Naive thymus-derived CD4-positive, alpha-beta T cell (primary cell): ENCODE data around the gene SLIT3. TPM values are rescaled to one million over a fixed set of nuclear protein-coding genes. Genes with fewer than 3 reads are reported as not detected.

Experiments used
- ATAC-seq: fragments of 150-1000 bp; cut with Tn5 transposase; 2 replicates; pipeline ENCODE4 v1.10.0; 2021; ENCODE audit warnings: mild to moderate bottlenecking, moderate library complexity
- CTCF ChIA-PET: fragments of 350-600 bp; sonication (Branson Sonifier 250); formaldehyde crosslinking; loops from one replicate; lab custom pipeline; 2021; ENCODE audit warnings: antibody characterized with exemption; lab: Charles Lee
- POLR2A ChIA-PET: fragments of 350-600 bp; sonication (Branson Sonifier 250); formaldehyde crosslinking; loops from one replicate; lab custom pipeline; 2021; ENCODE audit warnings: antibody characterized with exemption, inconsistent platforms; lab: Charles Lee
- DNase-seq, 9 donors: peaks; one replicate each; pipeline versions ENCODE4 v3.0.0 to v3.0.0-alpha.2; 2020 to 2022; ENCODE audit warnings: mixed read lengths in 1 of 9
- H3K27ac ChIP-seq: one replicate; pipeline ENCODE4 v1.7.0; 2013; ENCODE audit warnings: mild to moderate bottlenecking, low read depth, low read length, moderate library complexity
- H3K27me3 ChIP-seq, 2 donors: one replicate each; pipeline ENCODE4 v1.7.0; 2013; ENCODE audit warnings: low read length in 2 of 2, mild to moderate bottlenecking in 2 of 2, moderate library complexity in 2 of 2; ENCODE audit not compliant: control insufficient read depth in 2 of 2, insufficient read depth in 2 of 2
- H3K36me3 ChIP-seq, 3 experiments: 1 replicate in 2 of 3; 2 replicates in 1 of 3; pipeline ENCODE4 v1.7.0; 2013; ENCODE audit warnings: low read length in 3 of 3, mild to moderate bottlenecking in 3 of 3, moderate library complexity in 1 of 3; ENCODE audit not compliant: insufficient read depth in 3 of 3, control insufficient read depth in 2 of 3
- H3K4me1 ChIP-seq, 2 donors: one replicate each; pipeline ENCODE4 v1.7.0; 2013; ENCODE audit warnings: low read length in 2 of 2, mild to moderate bottlenecking in 2 of 2, moderate library complexity in 1 of 2; ENCODE audit not compliant: control insufficient read depth in 2 of 2, insufficient read depth in 2 of 2
- H3K4me3 ChIP-seq: 2 replicates; pipeline ENCODE4 v1.7.0; 2013; ENCODE audit warnings: mild to moderate bottlenecking, low read length
- H3K9me3 ChIP-seq, 3 experiments: 1 replicate in 2 of 3; 2 replicates in 1 of 3; pipeline ENCODE4 v1.7.0; 2013; ENCODE audit warnings: low read length in 3 of 3; ENCODE audit not compliant: control insufficient read depth in 2 of 3
- H3K27ac Mint-ChIP-seq, 9 donors: one replicate each; pipeline ENCODE4 v1.8.0; 2020 to 2022; ENCODE audit warnings: mixed read lengths in 9 of 9, mild to moderate bottlenecking in 8 of 9, moderate library complexity in 5 of 9, inconsistent platforms in 2 of 9
- H3K27me3 Mint-ChIP-seq, 5 donors: one replicate each; pipeline ENCODE4 v1.8.0; 2021 to 2022; ENCODE audit warnings: mixed read lengths in 5 of 5, mild to moderate bottlenecking in 1 of 5
- H3K36me3 Mint-ChIP-seq, 5 donors: one replicate each; pipeline ENCODE4 v1.8.0; 2020 to 2022; ENCODE audit warnings: mixed read lengths in 5 of 5, mild to moderate bottlenecking in 3 of 5, inconsistent platforms in 1 of 5
- H3K4me1 Mint-ChIP-seq, 7 donors: one replicate each; pipeline ENCODE4 v1.8.0; 2020 to 2022; ENCODE audit warnings: mixed read lengths in 7 of 7, mild to moderate bottlenecking in 3 of 7, inconsistent platforms in 1 of 7
- H3K4me3 Mint-ChIP-seq, 10 donors: one replicate each; pipeline ENCODE4 v1.8.0; 2020 to 2022; ENCODE audit warnings: mild to moderate bottlenecking in 10 of 10, mixed read lengths in 10 of 10, moderate library complexity in 6 of 10, inconsistent platforms in 2 of 10
- H3K9me3 Mint-ChIP-seq, 11 donors: one replicate each; pipeline ENCODE4 v1.8.0; 2020 to 2022; ENCODE audit warnings: mixed read lengths in 11 of 11, mild to moderate bottlenecking in 4 of 11, inconsistent platforms in 1 of 11, moderate library complexity in 1 of 11
- intact Hi-C, 2 donors: fragments of 100-400 bp; cut with micrococcal nuclease; formaldehyde crosslinking; loops; one replicate each; pipeline ENCODE4 v1.15.1; 2023
- polyA plus RNA-seq, 2 donors: library from polyadenylated mRNA; unstranded; fragments of 300-500 nt; fragmentation: Illumina TruSeq; gene quantifications; one replicate each; pipeline ENCODE4 v1.2.3, GENCODE V29; 2021
- total RNA-seq, 6 experiments: library from RNA in 5 of 6; stranded (reverse) in 5 of 6; gene quantifications; 1 replicate in 5 of 6; 2 replicates in 1 of 6; pipeline ENCODE4 v1.2.3 and lab custom pipeline; 2021 to 2026

SLIT3 gene
- total and polyA plus RNA-seq, 7 experiments from 2014 or later = 0.34 TPM; not detected in 6

GRCh38 chr5:168936511-168936910 lies 364.4 kb downstream of the SLIT3 start:
- ChIA-PET POLR2A (no interaction called here), CTCF (interaction anchor here (0.6 kb wide), 1 partner anchor 187 kb away, joined by 3 read pairs; no protein-coding TSS in a partner anchor)
- Histone ChIP-seq H3K4me1 (no peaks in the 10 kb centered on the region), H3K27ac (no peak overlapping the region), H3K9me3 (no peaks in the 10 kb centered on the region), H3K4me3 (no peak overlapping the region), H3K36me3 (no peaks in the 10 kb centered on the region), H3K27me3 (no peaks in the 10 kb centered on the region)
- intact Hi-C loops = no loop called here
- ATAC-seq (no peak), DNase-seq (no peak)
- Mint-ChIP-seq H3K4me1 (peaks cover 0 to 3% (median 0%) of the 10 kb centered on the region in 7 donors), H3K36me3 (no peaks in the 10 kb centered on the region), H3K9me3 (peaks cover 0 to 2% (median 0%) of the 10 kb centered on the region in 11 donors), H3K27ac (no peak overlapping the region), H3K4me3 (no peak overlapping the region), H3K27me3 (peaks cover 4 to 18% (median 13%) of the 10 kb centered on the region in 5 donors)

- ChIA-PET CTCF (no interaction called here), POLR2A (no interaction called here)
- H3K9me3 ChIP-seq = no peaks in the 10 kb centered on the region
- Mint-ChIP-seq H3K9me3 (peaks cover 0 to 2% (median 0%) of the 10 kb centered on the region in 11 donors), H3K36me3 (no peaks in the 10 kb centered on the region), H3K27ac (no peak overlapping the region), H3K27me3 (peaks cover 4 to 24% (median 21%) of the 10 kb centered on the region in 5 donors), H3K4me1 (peaks cover 0 to 3% (median 0%) of the 10 kb centered on the region in 7 donors), H3K4me3 (no peak overlapping the region)
- H3K27me3 ChIP-seq = no peaks in the 10 kb centered on the region
- no peaks in the 10 kb centered on the region for H3K36me3 ChIP-seq
- H3K4me1 ChIP-seq = no peaks in the 10 kb centered on the region
- H3K27ac ChIP-seq = no peak overlapping the region
- DNase-seq = no peak
- intact Hi-C loops = no loop called here
- no peak overlapping the region for H3K4me3 ChIP-seq
- ATAC-seq = no peak
Observed at GRCh38 chr5:168935183-168935582, 365.8 kb downstream of the SLIT3 start.

GRCh38 chr5:168934169-168934568 lies 366.8 kb downstream of the SLIT3 start:
- no peak for DNase-seq
- peak overlapping the region in 1 of 9 donors; percentile 85 for H3K27ac Mint-ChIP-seq
- no peak overlapping the region for H3K4me3 Mint-ChIP-seq
- peaks cover 0 to 3% (median 0%) of the 10 kb centered on the region in 7 donors for H3K4me1 Mint-ChIP-seq
- H3K9me3 Mint-ChIP-seq = peaks cover 0 to 2% (median 0%) of the 10 kb centered on the region in 11 donors
- Histone ChIP-seq H3K27ac (no peak overlapping the region), H3K27me3 (no peaks in the 10 kb centered on the region), H3K4me3 (no peak overlapping the region), H3K36me3 (no peaks in the 10 kb centered on the region), H3K9me3 (no peaks in the 10 kb centered on the region), H3K4me1 (no peaks in the 10 kb centered on the region)
- ChIA-PET CTCF (no interaction called here), POLR2A (no interaction called here)
- peaks cover 2 to 24% (median 21%) of the 10 kb centered on the region in 5 donors for H3K27me3 Mint-ChIP-seq
- no peak for ATAC-seq
- no peaks in the 10 kb centered on the region for H3K36me3 Mint-ChIP-seq
- intact Hi-C loops = no loop called here

GRCh38 chr5:168932400-168933189 lies 368.3 kb downstream of the SLIT3 start:
- POLR2A ChIA-PET = no interaction called here
- ATAC-seq (no peak), DNase-seq (no peak)
- no peak overlapping the region for H3K4me3 Mint-ChIP-seq
- Histone ChIP-seq H3K4me1 (no peaks in the 10 kb centered on the region), H3K36me3 (no peaks in the 10 kb centered on the region), H3K9me3 (no peaks in the 10 kb centered on the region), H3K27me3 (no peaks in the 10 kb centered on the region), H3K4me3 (no peak overlapping the region), H3K27ac (no peak overlapping the region)
- intact Hi-C loops = no loop called here
- peaks cover 2 to 28% (median 21%) of the 10 kb centered on the region in 5 donors for H3K27me3 Mint-ChIP-seq
- no peak overlapping the region for H3K27ac Mint-ChIP-seq
- peaks cover 0 to 2% (median 0%) of the 10 kb centered on the region in 11 donors for H3K9me3 Mint-ChIP-seq
- H3K4me1 Mint-ChIP-seq = peaks cover 0 to 3% (median 0%) of the 10 kb centered on the region in 7 donors
- CTCF ChIA-PET = no interaction called here
- H3K36me3 Mint-ChIP-seq = no peaks in the 10 kb centered on the region

- no peak overlapping the region for H3K27ac Mint-ChIP-seq
- ChIA-PET CTCF (interaction anchor here (0.6 kb wide), 1 partner anchor 115 kb away, joined by 3 read pairs; no protein-coding TSS in a partner anchor), POLR2A (no interaction called here)
- intact Hi-C loops = no loop called here
- peaks cover 0 to 2% (median 0%) of the 10 kb centered on the region in 11 donors for H3K9me3 Mint-ChIP-seq
- Histone ChIP-seq H3K36me3 (no peaks in the 10 kb centered on the region), H3K27me3 (no peaks in the 10 kb centered on the region), H3K4me3 (no peak overlapping the region), H3K9me3 (no peaks in the 10 kb centered on the region), H3K4me1 (no peaks in the 10 kb centered on the region), H3K27ac (no peak overlapping the region)
- DNase-seq (no peak), ATAC-seq (no peak)
- no peak overlapping the region for H3K4me3 Mint-ChIP-seq
- H3K27me3 Mint-ChIP-seq = peaks cover 0 to 32% (median 21%) of the 10 kb centered on the region in 5 donors
- no peaks in the 10 kb centered on the region for H3K36me3 Mint-ChIP-seq
- H3K4me1 Mint-ChIP-seq = peaks cover 0 to 3% (median 0%) of the 10 kb centered on the region in 7 donors
Observed at GRCh38 chr5:168931638-168932345, 369.1 kb downstream of the SLIT3 start.

- no peaks in the 10 kb centered on the region for H3K4me1 ChIP-seq
- peaks cover 0 to 3% (median 0%) of the 10 kb centered on the region in 7 donors for H3K4me1 Mint-ChIP-seq
- intact Hi-C loops = no loop called here
- no peaks in the 10 kb centered on the region for H3K36me3 Mint-ChIP-seq
- no peaks in the 10 kb centered on the region for H3K9me3 ChIP-seq
- H3K27me3 ChIP-seq = no peaks in the 10 kb centered on the region
- H3K27me3 Mint-ChIP-seq = peaks cover 6 to 27% (median 21%) of the 10 kb centered on the region in 5 donors
- no peak overlapping the region for H3K4me3 ChIP-seq
- no peak overlapping the region for H3K27ac ChIP-seq
- ATAC-seq (no peak), DNase-seq (no peak)
- ChIA-PET POLR2A (no interaction called here), CTCF (no interaction called here)
- H3K4me3 Mint-ChIP-seq = no peak overlapping the region
- H3K9me3 Mint-ChIP-seq = peaks cover 0 to 2% (median 0%) of the 10 kb centered on the region in 11 donors
- H3K36me3 ChIP-seq = no peaks in the 10 kb centered on the region
- H3K27ac Mint-ChIP-seq = no peak overlapping the region
Observed at GRCh38 chr5:168929656-168930055, 371.3 kb downstream of the SLIT3 start.
